Natural killer cell (primary cell): ENCODE results near the gene EN2. TPM values are rescaled to one million over a fixed set of nuclear protein-coding genes. Genes with fewer than 3 reads are reported as not detected.

ENCODE experiments used
- ATAC-seq, 3 donors: fragments of 150-1000 bp in 2 of 3; fragments of 200-7000 bp in 1 of 3; cut with Tn5 transposase; 1 replicate in 1 of 3; 2 replicates in 2 of 3; pipeline ENCODE4 v1.10.0; 2021; ENCODE audit warnings: mild to moderate bottlenecking in 2 of 3, moderate library complexity in 2 of 3
- DNase-seq, 2 donors: peaks; one replicate each; pipeline versions ENCODE4 v3.0.0 to v3.0.0-alpha.2; 2013 to 2021; ENCODE audit warnings: mixed read lengths in 1 of 2
- H3K27ac ChIP-seq: one replicate; pipeline ENCODE4 v1.5.1; 2013; ENCODE audit warnings: mild to moderate bottlenecking, low read length
- H3K27me3 ChIP-seq: one replicate; pipeline ENCODE4 v1.6.1; 2013; ENCODE audit warnings: low read length; ENCODE audit not compliant: control insufficient read depth, insufficient read depth
- H3K36me3 ChIP-seq: one replicate; pipeline ENCODE4 v1.6.1; 2013; ENCODE audit warnings: low read length; ENCODE audit not compliant: control insufficient read depth, insufficient read depth
- H3K4me1 ChIP-seq: one replicate; pipeline ENCODE4 v1.6.1; 2013; ENCODE audit warnings: low read length; ENCODE audit not compliant: control insufficient read depth, insufficient read depth
- H3K4me3 ChIP-seq: one replicate; pipeline ENCODE4 v1.5.1; 2013; ENCODE audit warnings: low read length
- H3K9me3 ChIP-seq: one replicate; pipeline ENCODE4 v1.6.1; 2013; ENCODE audit warnings: low read length; ENCODE audit not compliant: control insufficient read depth, insufficient read depth
- H3K27ac Mint-ChIP-seq, 2 donors: one replicate each; pipeline ENCODE4 v1.8.0; 2022; ENCODE audit warnings: mild to moderate bottlenecking in 2 of 2, mixed read lengths in 2 of 2, moderate library complexity in 1 of 2
- H3K27me3 Mint-ChIP-seq, 2 donors: one replicate each; pipeline ENCODE4 v1.8.0; 2022; ENCODE audit warnings: low read depth in 2 of 2, mixed read lengths in 2 of 2
- H3K36me3 Mint-ChIP-seq: one replicate; pipeline ENCODE4 v1.8.0; 2022; ENCODE audit warnings: mixed read lengths
- H3K4me1 Mint-ChIP-seq, 2 donors: one replicate each; pipeline ENCODE4 v1.8.0; 2022; ENCODE audit warnings: mixed read lengths in 2 of 2
- H3K4me3 Mint-ChIP-seq: one replicate; pipeline ENCODE4 v1.8.0; 2022; ENCODE audit warnings: mild to moderate bottlenecking, moderate library complexity, mixed read lengths
- H3K9me3 Mint-ChIP-seq, 2 donors: one replicate each; pipeline ENCODE4 v1.8.0; 2022; ENCODE audit warnings: mixed read lengths in 2 of 2
- WGBS: methylation state at CpG from one replicate; pipeline ENCODE4 v1.1.7; 2013; ENCODE audit warnings: missing lambda C conversion rate; ENCODE audit not compliant: insufficient coverage; 5-methylcytosine and 5-hydroxymethylcytosine counted together
- intact Hi-C: fragments of 100-400 bp; cut with micrococcal nuclease; formaldehyde crosslinking; loops from one replicate; pipeline ENCODE4 v1.14.2; 2022
- total RNA-seq, 4 donors: library from RNA; stranded (reverse); fragments of 120-200 nt in 1 of 4; gene quantifications; one replicate each; pipeline versions ENCODE4 v1.2.3 to v1.2.4, GENCODE V29; 2013 to 2022
- TF ChIP-seq, protein P1 (sequence below): fragments of 200-600 bp; IDR thresholded peaks from one replicate; pipeline ENCODE4 v1.8.0; 2022; ENCODE audit warnings: antibody characterized with exemption

The EN2 gene
- total RNA-seq, 3 donors from 2014 or later (not counting 1 experiment from before 2014, with no cell fraction given) = not detected

DNA sequence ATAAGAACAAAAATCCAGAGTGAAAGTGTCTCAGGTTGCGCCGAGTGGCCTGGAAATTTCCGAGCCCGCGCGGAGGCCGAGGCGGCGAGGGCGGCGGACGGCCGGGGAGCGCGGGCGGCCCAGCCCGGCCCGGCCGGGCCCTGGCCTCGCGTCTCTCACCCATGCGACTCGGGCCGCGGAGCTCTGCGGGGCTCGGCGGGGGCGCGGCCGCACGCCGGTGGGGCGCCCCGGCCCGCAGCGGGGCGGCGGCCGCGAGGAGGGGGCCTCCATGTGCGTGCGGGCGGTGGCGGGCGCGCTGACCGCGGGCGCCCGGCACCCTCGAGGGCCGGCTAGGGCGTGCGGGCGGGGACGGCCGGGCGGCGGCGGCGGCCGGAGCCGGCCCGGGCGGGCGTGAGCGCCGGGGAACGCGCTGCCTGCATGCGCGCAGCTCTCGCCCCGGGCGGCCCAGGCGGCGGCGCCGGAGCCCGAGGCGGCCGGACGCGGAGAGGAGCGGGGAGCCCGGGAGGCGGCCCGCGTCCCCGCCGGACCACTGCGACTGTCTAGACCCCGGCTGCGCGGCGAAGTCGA lies 302 bp upstream of the EN2 start:
- Histone ChIP-seq H3K36me3 (no peaks in the 10 kb centered on the region), H3K27ac (no peak overlapping the region), H3K4me1 (peaks cover 19% of the 10 kb centered on the region), H3K4me3 (no peak overlapping the region), H3K9me3 (no peaks in the 10 kb centered on the region), H3K27me3 (peaks cover 69% of the 10 kb centered on the region)
- Mint-ChIP-seq H3K4me1 (peaks cover 19 to 34% of the 10 kb centered on the region in 2 donors), H3K27me3 (peaks cover 68 to 70% of the 10 kb centered on the region in 2 donors), H3K9me3 (no peaks in the 10 kb centered on the region), H3K36me3 (no peaks in the 10 kb centered on the region), H3K27ac (no peak overlapping the region), H3K4me3 (peak overlapping the region; percentile 91)
- TF ChIP-seq, protein P1, sequence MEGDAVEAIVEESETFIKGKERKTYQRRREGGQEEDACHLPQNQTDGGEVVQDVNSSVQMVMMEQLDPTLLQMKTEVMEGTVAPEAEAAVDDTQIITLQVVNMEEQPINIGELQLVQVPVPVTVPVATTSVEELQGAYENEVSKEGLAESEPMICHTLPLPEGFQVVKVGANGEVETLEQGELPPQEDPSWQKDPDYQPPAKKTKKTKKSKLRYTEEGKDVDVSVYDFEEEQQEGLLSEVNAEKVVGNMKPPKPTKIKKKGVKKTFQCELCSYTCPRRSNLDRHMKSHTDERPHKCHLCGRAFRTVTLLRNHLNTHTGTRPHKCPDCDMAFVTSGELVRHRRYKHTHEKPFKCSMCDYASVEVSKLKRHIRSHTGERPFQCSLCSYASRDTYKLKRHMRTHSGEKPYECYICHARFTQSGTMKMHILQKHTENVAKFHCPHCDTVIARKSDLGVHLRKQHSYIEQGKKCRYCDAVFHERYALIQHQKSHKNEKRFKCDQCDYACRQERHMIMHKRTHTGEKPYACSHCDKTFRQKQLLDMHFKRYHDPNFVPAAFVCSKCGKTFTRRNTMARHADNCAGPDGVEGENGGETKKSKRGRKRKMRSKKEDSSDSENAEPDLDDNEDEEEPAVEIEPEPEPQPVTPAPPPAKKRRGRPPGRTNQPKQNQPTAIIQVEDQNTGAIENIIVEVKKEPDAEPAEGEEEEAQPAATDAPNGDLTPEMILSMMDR = no peak
- intact Hi-C loops = no loop called here
- no peak for DNase-seq
- peak in 2 of 3 donors; percentile 29 to 59 for ATAC-seq
- WGBS = 3% methylated on average over 98 of the region's 98 CpGs

DNA sequence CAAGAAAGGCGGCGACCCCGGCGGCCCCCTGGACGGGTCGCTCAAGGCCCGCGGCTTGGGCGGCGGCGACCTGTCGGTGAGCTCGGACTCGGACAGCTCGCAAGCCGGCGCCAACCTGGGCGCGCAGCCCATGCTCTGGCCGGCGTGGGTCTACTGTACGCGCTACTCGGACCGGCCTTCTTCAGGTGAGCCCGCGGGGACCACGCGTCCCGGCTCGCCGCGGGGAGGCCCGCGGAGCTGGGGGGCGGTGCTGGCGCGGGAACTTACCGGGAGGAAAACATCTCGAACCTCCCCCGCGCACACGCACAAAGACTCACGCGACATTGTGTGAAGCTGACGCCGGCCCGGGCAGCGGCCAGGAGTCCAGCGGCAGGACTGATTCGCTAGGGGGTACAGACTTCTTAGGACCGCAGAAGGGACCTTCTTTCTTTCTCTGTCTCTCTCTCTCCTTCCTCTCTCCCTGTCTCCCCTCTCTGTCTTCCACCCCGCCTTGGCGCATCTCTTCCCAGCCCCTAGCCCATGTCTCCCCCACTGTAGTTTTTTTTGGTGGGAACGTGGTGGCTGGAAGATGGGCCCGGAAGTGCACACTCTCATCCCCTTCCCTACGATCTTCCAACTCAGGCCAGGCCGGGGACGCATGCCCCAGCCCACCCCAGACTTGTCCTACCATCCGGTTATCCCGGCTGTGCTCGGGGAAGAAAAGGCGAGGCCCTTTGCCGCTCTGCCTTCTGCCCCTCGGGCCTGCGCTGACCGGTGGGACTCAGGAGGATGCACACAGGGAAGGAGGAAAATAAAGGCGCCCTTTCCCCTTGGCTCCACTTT lies 1.2 kb downstream of the EN2 start:
- Histone ChIP-seq H3K4me1 (peaks cover 19% of the 10 kb centered on the region), H3K9me3 (no peaks in the 10 kb centered on the region), H3K27ac (no peak overlapping the region), H3K27me3 (peaks cover 70% of the 10 kb centered on the region), H3K36me3 (no peaks in the 10 kb centered on the region), H3K4me3 (no peak overlapping the region)
- H3K4me1 Mint-ChIP-seq = peaks cover 19 to 34% of the 10 kb centered on the region in 2 donors
- intact Hi-C loops = no loop called here
- DNase-seq (no peak), ATAC-seq (no peak)
- H3K27me3 Mint-ChIP-seq = peaks cover 69 to 73% of the 10 kb centered on the region in 2 donors
- no peaks in the 10 kb centered on the region for H3K9me3 Mint-ChIP-seq
- TF ChIP-seq, protein P1 = no peak
- WGBS = 5% methylated on average over 67 of the region's 68 CpGs
- H3K4me3 Mint-ChIP-seq = peak overlapping the region; percentile 82
- peak overlapping the region in 1 of 2 donors; percentile 36 for H3K27ac Mint-ChIP-seq
- H3K36me3 Mint-ChIP-seq = no peaks in the 10 kb centered on the region

DNA sequence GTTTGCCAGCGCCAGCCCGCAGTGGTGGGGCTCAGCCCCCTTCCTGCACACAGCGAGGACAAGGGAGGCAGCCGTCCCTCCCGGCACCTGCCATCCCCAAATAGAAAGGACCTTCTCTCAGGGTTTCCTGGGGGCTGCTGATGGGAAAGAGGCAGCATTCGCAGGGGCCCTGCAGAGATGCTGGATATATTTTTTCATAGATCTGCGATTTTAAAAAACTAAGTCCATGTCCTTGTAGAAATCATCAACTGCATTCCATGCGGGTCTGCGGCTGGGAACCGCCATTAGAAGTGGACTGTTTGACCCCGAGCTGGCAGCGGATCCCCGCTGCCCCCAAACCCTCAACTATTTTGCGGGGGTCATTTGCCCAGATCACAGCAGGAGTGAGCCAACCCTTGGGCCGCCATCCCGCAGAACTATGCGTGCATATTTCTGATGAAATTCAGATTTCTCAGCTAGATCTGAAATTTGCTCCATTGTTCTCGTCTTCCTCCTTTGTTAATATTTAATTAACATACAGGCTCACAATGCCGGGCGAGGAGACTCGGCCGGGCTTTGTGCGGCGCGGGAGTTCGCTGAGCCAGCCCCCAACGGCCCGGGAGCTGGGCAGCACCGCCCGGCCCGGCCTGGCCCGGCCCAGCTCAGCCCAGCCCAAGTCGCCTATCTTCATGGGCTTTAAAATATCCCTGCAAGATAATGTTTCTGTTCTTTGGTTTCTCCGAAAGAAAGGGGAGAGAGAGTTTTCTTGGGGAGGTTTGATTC lies 2.0 kb downstream of the EN2 start:
- DNase-seq = no peak
- peaks cover 15 to 29% of the 10 kb centered on the region in 2 donors for H3K4me1 Mint-ChIP-seq
- H3K9me3 ChIP-seq = no peaks in the 10 kb centered on the region
- intact Hi-C loops = no loop called here
- no peak overlapping the region for H3K27ac ChIP-seq
- peak overlapping the region; percentile 82 for H3K4me3 Mint-ChIP-seq
- H3K9me3 Mint-ChIP-seq = no peaks in the 10 kb centered on the region
- peaks cover 68 to 74% of the 10 kb centered on the region in 2 donors for H3K27me3 Mint-ChIP-seq
- H3K4me1 ChIP-seq = peaks cover 19% of the 10 kb centered on the region
- 10% methylated on average over 34 of the region's 34 CpGs for WGBS
- no peak overlapping the region for H3K4me3 ChIP-seq
- H3K27me3 ChIP-seq = peaks cover 72% of the 10 kb centered on the region
- peak overlapping the region in 1 of 2 donors; percentile 36 for H3K27ac Mint-ChIP-seq
- TF ChIP-seq, protein P1 = no peak
- ATAC-seq = no peak
- H3K36me3 ChIP-seq = no peaks in the 10 kb centered on the region
- H3K36me3 Mint-ChIP-seq = no peaks in the 10 kb centered on the region
